Measurements from ENCODE around the gene STAB2. TPM values are rescaled to one million over a fixed set of nuclear protein-coding genes. Genes with fewer than 3 reads are reported as not detected.

Gene STAB2
- total and polyA plus RNA-seq, 2 of the 4 experiments (the other 2 are of a cell fraction), result not detected

- Histone ChIP-seq H3K4me1 (ENCODE audit: control insufficient read depth, insufficient read depth, low read length) (no peaks in the 10 kb centered on the region), H2AFZ (replicated peaks; ENCODE audit: low read length, poor library complexity) (no peak overlapping the region), H3K9me3 (ENCODE audit: control insufficient read depth, insufficient read depth, low read length) (no peaks in the 10 kb centered on the region), H3K14ac (replicated peaks; ENCODE audit: low read depth, low read length) (no peak overlapping the region), H3K4ac (ENCODE audit: low read depth, low read length) (no peak overlapping the region), H3K79me1 (ENCODE audit: low read depth in 1 of 2, low read length in 2 of 2) (no peaks in the 10 kb centered on the region), H4K91ac (ENCODE audit: insufficient read depth, low read depth, low read length) (no peak overlapping the region), H3K23ac (ENCODE audit: low read depth, low read length) (no peak overlapping the region), H3K9ac (ENCODE audit: low read depth, low read length) (no peak overlapping the region), H3K56ac (ENCODE audit: extremely low read depth, insufficient read depth, low read length) (no peak overlapping the region), H4K20me1 (ENCODE audit: insufficient read depth, low read length) (no peaks in the 10 kb centered on the region), H3K27ac (ENCODE audit: insufficient read depth, low read length) (no peak overlapping the region), H3K27me3 (ENCODE audit: control insufficient read depth, insufficient read depth, low read length) (no peaks in the 10 kb centered on the region; the same call in 1 of the 2 replicates), H2AK9ac (replicated peaks; ENCODE audit: low read depth, low read length, poor library complexity) (no peak overlapping the region), H2BK5ac (ENCODE audit: low read depth, low read length, poor library complexity, severe bottlenecking) (no peak overlapping the region), H2AK5ac (ENCODE audit: low read depth, low read length) (no peak overlapping the region), H2BK120ac (ENCODE audit: low read depth, low read length) (no peak overlapping the region), H3K36me3 (ENCODE audit: control insufficient read depth, insufficient read depth, low read length) (no peaks in the 10 kb centered on the region), H3K18ac (ENCODE audit: low read depth, low read length) (no peak overlapping the region), H3K4me3 (ENCODE audit: insufficient read depth, low read depth, low read length) (no peak overlapping the region), H2BK20ac (ENCODE audit: low read depth, low read length) (no peak overlapping the region), H4K5ac (ENCODE audit: low read depth, low read length) (no peak overlapping the region), H2BK15ac (ENCODE audit: low read depth, low read length) (no peak overlapping the region), H3K4me2 (ENCODE audit: low read depth, low read length) (no peak overlapping the region), H4K8ac (ENCODE audit: low read depth in 2 of 2, low read length in 2 of 2) (no peak overlapping the region), H3K9me1 (ENCODE audit: insufficient read depth, low read length) (no peaks in the 10 kb centered on the region)
- dilution Hi-C loops (cut with HindIII; ENCODE audit: low sequenced_read_pairs, unreplicated experiment), result no loop called here
- no TSS peak for BruUV-seq (replicated peaks)
- WGBS, 2 experiments (ENCODE audit: extremely low coverage in 2 of 2, insufficient read length in 1 of 2), result no CpG with 5 or more reads among the region's 2 CpGs
- CTCF ChIA-PET, result no interaction called here
- ATAC-seq (ENCODE audit: low read depth) (no peak), DNase-seq (no peak)
- in situ Hi-C loops (cut with MboI; ENCODE audit: low sequenced_read_pairs), result no loop called here
- intact Hi-C loops (cut with micrococcal nuclease), result no loop called here
- POLR2A ChIA-PET (ENCODE audit: unreplicated experiment), result no interaction called here
- TF ChIP-seq BHLHE40 (IDR thresholded peaks at IDR 0.05; ENCODE audit: low read depth, low read length), result no peak
Observed at GRCh38 chr12:103690426-103690825, 103.4 kb downstream of the STAB2 start.
